Measurements from ENCODE around the gene POLR1A.

The POLR1A gene

GRCh38 chr2:85997017-85997970 is 108.4 kb downstream of the POLR1A start:
- ATAC-seq (ENCODE audit: low read depth) (no peak), DNase-seq (ENCODE audit: low spot score) (no peak)
- H3K27me3 ChIP-seq (ENCODE audit: insufficient read depth, poor library complexity, severe bottlenecking): no peaks in the 10 kb centered on the region
- H3K9me3 ChIP-seq (ENCODE audit: severe bottlenecking): no peaks in the 10 kb centered on the region
- no peak overlapping the region for H3K27ac ChIP-seq (ENCODE audit: poor library complexity, severe bottlenecking)
- TF ChIP-seq CTCF (IDR thresholded peaks at IDR 0.05; ENCODE audit: poor library complexity, severe bottlenecking): no peak
- peaks cover 5% of the 10 kb centered on the region for H3K4me1 ChIP-seq (ENCODE audit: insufficient read depth, poor library complexity, severe bottlenecking)
- no peaks in the 10 kb centered on the region for H3K36me3 ChIP-seq (ENCODE audit: low read depth)
- no peak overlapping the region for H3K4me3 ChIP-seq (ENCODE audit: severe bottlenecking)

GRCh38 chr2:85996591-85996990 is 109.1 kb downstream of the POLR1A start:
- Histone ChIP-seq H3K9me3 (ENCODE audit: severe bottlenecking) (no peaks in the 10 kb centered on the region), H3K4me1 (ENCODE audit: insufficient read depth, poor library complexity, severe bottlenecking) (peaks cover 5% of the 10 kb centered on the region), H3K4me3 (ENCODE audit: severe bottlenecking) (no peak overlapping the region), H3K36me3 (ENCODE audit: low read depth) (no peaks in the 10 kb centered on the region), H3K27ac (ENCODE audit: poor library complexity, severe bottlenecking) (no peak overlapping the region), H3K27me3 (ENCODE audit: insufficient read depth, poor library complexity, severe bottlenecking) (no peaks in the 10 kb centered on the region)
- no peak for DNase-seq (ENCODE audit: low spot score)
- no peak for TF ChIP-seq CTCF (IDR thresholded peaks at IDR 0.05; ENCODE audit: poor library complexity, severe bottlenecking)
- no peak for ATAC-seq (ENCODE audit: low read depth)

GRCh38 chr2:85995648-85996529 is 109.8 kb downstream of the POLR1A start:
- H3K4me3 ChIP-seq (ENCODE audit: severe bottlenecking): no peak overlapping the region
- H3K36me3 ChIP-seq (ENCODE audit: low read depth): no peaks in the 10 kb centered on the region
- ATAC-seq (ENCODE audit: low read depth) (no peak), DNase-seq (ENCODE audit: low spot score) (no peak)
- no peak overlapping the region for H3K27ac ChIP-seq (ENCODE audit: poor library complexity, severe bottlenecking)
- no peaks in the 10 kb centered on the region for H3K27me3 ChIP-seq (ENCODE audit: insufficient read depth, poor library complexity, severe bottlenecking)
- H3K4me1 ChIP-seq (ENCODE audit: insufficient read depth, poor library complexity, severe bottlenecking): peaks cover 5% of the 10 kb centered on the region
- H3K9me3 ChIP-seq (ENCODE audit: severe bottlenecking): no peaks in the 10 kb centered on the region
- TF ChIP-seq CTCF (IDR thresholded peaks at IDR 0.05; ENCODE audit: poor library complexity, severe bottlenecking): no peak

GRCh38 chr2:85994897-85995647 is 110.6 kb downstream of the POLR1A start:
- DNase-seq (ENCODE audit: low spot score): no peak
- Histone ChIP-seq H3K36me3 (ENCODE audit: low read depth) (no peaks in the 10 kb centered on the region), H3K27ac (ENCODE audit: poor library complexity, severe bottlenecking) (no peak overlapping the region), H3K4me1 (ENCODE audit: insufficient read depth, poor library complexity, severe bottlenecking) (peaks cover 5% of the 10 kb centered on the region), H3K4me3 (ENCODE audit: severe bottlenecking) (no peak overlapping the region), H3K9me3 (ENCODE audit: severe bottlenecking) (no peaks in the 10 kb centered on the region), H3K27me3 (ENCODE audit: insufficient read depth, poor library complexity, severe bottlenecking) (no peaks in the 10 kb centered on the region)
- ATAC-seq (ENCODE audit: low read depth): no peak
- no peak for TF ChIP-seq CTCF (IDR thresholded peaks at IDR 0.05; ENCODE audit: poor library complexity, severe bottlenecking)
